OCI-LY7 (cell line): ENCODE results near the gene SPINK9. TPM values are rescaled to one million over a fixed set of nuclear protein-coding genes. Genes with fewer than 3 reads are reported as not detected.

Experiments used
- BruUV-seq: library from RNA; stranded (reverse); fragments of 400-500 nt; replicated peaks from 2 replicates; lab custom pipeline; 2021; lab: Mats Ljungman, UMichigan
- CTCF ChIA-PET: fragments of 300-600 bp; sonication (Branson Sonifier 250); formaldehyde crosslinking; loops from one replicate; lab custom pipeline; 2022; ENCODE audit warnings: antibody characterized with exemption; ENCODE audit not compliant: unreplicated experiment; lab: Charles Lee
- POLR2A ChIA-PET: fragments of 300-600 bp; sonication (Branson Sonifier 250); formaldehyde crosslinking; loops from one replicate; lab custom pipeline; 2022; ENCODE audit warnings: antibody characterized with exemption; lab: Charles Lee
- DNase-seq: peaks from one replicate; pipeline ENCODE4 v3.0.0-alpha.2; 2015; ENCODE audit warnings: low spot score
- H2AFZ ChIP-seq: fragments of 200-600 bp; sonication (generic), shearing (Covaris generic); 2 replicates; pipeline ENCODE4 v1.6.1; 2014; ENCODE audit warnings: mild to moderate bottlenecking, antibody characterized with exemption, low read length, moderate library complexity
- H3K27ac ChIP-seq: fragments of 200-600 bp; sonication (generic); 2 replicates; pipeline ENCODE4 v1.5.1; 2014; ENCODE audit warnings: mixed run types, low read depth, mild to moderate bottlenecking, moderate library complexity, low read length, inconsistent platforms; ENCODE audit not compliant: poor library complexity, severe bottlenecking
- H3K36me3 ChIP-seq: fragments of 200-600 bp; sonication (generic); 2 replicates; pipeline ENCODE4 v1.6.1; 2014; ENCODE audit warnings: mild to moderate bottlenecking, antibody characterized with exemption, low read length, moderate library complexity, mixed read lengths; ENCODE audit not compliant: insufficient read depth
- H3K4me1 ChIP-seq: fragments of 200-600 bp; sonication (generic); 2 replicates; pipeline ENCODE4 v1.5.1; 2014; ENCODE audit warnings: mild to moderate bottlenecking, low read length; ENCODE audit not compliant: insufficient read depth, poor library complexity, severe bottlenecking
- H3K4me2 ChIP-seq: fragments of 200-600 bp; sonication (generic); 2 replicates; pipeline ENCODE4 v1.6.1; 2014; ENCODE audit warnings: mild to moderate bottlenecking, low read length
- H3K4me3 ChIP-seq: fragments of 200-600 bp; sonication (generic); 2 replicates; pipeline ENCODE4 v1.5.1; 2014; ENCODE audit warnings: mild to moderate bottlenecking, low read depth, low read length; ENCODE audit not compliant: poor library complexity, severe bottlenecking
- H3K79me2 ChIP-seq: fragments of 200-600 bp; sonication (generic); 2 replicates; pipeline ENCODE4 v1.6.1; 2016; ENCODE audit warnings: low read depth, mild to moderate bottlenecking, low read length, moderate library complexity, mixed read lengths; ENCODE audit not compliant: insufficient read depth
- H3K9me2 ChIP-seq: fragments of 200-600 bp; sonication (generic); 2 replicates; pipeline ENCODE4 v1.6.1; 2016; ENCODE audit warnings: mild to moderate bottlenecking, low read length, mixed read lengths; ENCODE audit not compliant: insufficient read depth
- H3K9me3 ChIP-seq: fragments of 200-600 bp; sonication (generic); 2 replicates; pipeline ENCODE4 v1.6.1; 2014; ENCODE audit warnings: mild to moderate bottlenecking, mixed run types, low read length, mixed read lengths
- H4K20me1 ChIP-seq: fragments of 200-600 bp; sonication (generic); 2 replicates; pipeline ENCODE4 v1.6.1; 2014; ENCODE audit warnings: mild to moderate bottlenecking, antibody characterized with exemption, low read length, moderate library complexity, mixed read lengths; ENCODE audit not compliant: insufficient read depth
- CTCF ChIP-seq: fragments of 200-600 bp; sonication (generic); conservative IDR thresholded peaks from 2 replicates; pipeline ENCODE4 v1.5.1; 2014; ENCODE audit warnings: mild to moderate bottlenecking, antibody characterized with exemption, low read length, moderate library complexity, mixed read lengths
- EZH2phosphoT487 ChIP-seq: fragments of 200-600 bp; sonication (generic); IDR thresholded peaks from 2 replicates; pipeline ENCODE4 v1.6.1; 2018; ENCODE audit warnings: low read depth, borderline replicate concordance, mild to moderate bottlenecking, mixed run types, antibody characterized with exemption, low read length, moderate library complexity, mixed read lengths
- intact Hi-C: fragments of 100-400 bp; cut with micrococcal nuclease; formaldehyde crosslinking; loops from one replicate; pipeline ENCODE4 v1.10.0; 2022; ENCODE audit not compliant: unreplicated experiment
- total RNA-seq, 2 experiments: library from RNA; depleted of rRNA in 1 of 2; stranded (reverse); fragments of >200 nt in 1 of 2; shearing (Covaris generic) in 1 of 2; gene quantifications; 2 replicates each; pipeline ENCODE4 v1.2.3, GENCODE V29; 2014 to 2022

Gene SPINK9
- total RNA-seq, 2 experiments from 2014 or later, result not detected

GRCh38 chr5:148333262-148333849 is 2.0 kb upstream of the SPINK9 start:
- no TSS peak for BruUV-seq
- no peak overlapping the region for H2AFZ ChIP-seq
- CTCF ChIA-PET, result no interaction called here

GRCh38 chr5:148336704-148337435 is 1.5 kb downstream of the SPINK9 start:
- H3K4me3 ChIP-seq, result no peak overlapping the region
- H3K27ac ChIP-seq, result no peak overlapping the region
- no peak overlapping the region for H2AFZ ChIP-seq
- no peaks in the 10 kb centered on the region for H3K9me2 ChIP-seq
- TF ChIP-seq CTCF (no peak), EZH2phosphoT487 (no peak)
- ChIA-PET POLR2A (interaction anchor here (0.7 to 1.0 kb wide), 2 partner anchors 9 to 23 kb away, joined by 3 to 4 read pairs; no protein-coding TSS in a partner anchor), CTCF (no interaction called here)
- no peaks in the 10 kb centered on the region for H4K20me1 ChIP-seq
- H3K4me2 ChIP-seq, result no peak overlapping the region
- H3K4me1 ChIP-seq, result no peaks in the 10 kb centered on the region
- H3K9me3 ChIP-seq, result no peaks in the 10 kb centered on the region
- intact Hi-C loops, result no loop called here
- H3K79me2 ChIP-seq, result no peaks in the 10 kb centered on the region
- no TSS peak for BruUV-seq
- no peaks in the 10 kb centered on the region for H3K36me3 ChIP-seq
- peak; percentile 7 for DNase-seq

More at GRCh38 chr5:148333262-148333849, 2.0 kb upstream of the SPINK9 start:
- H3K36me3 ChIP-seq, result no peaks in the 10 kb centered on the region
- TF ChIP-seq EZH2phosphoT487 (no peak), CTCF (no peak)
- DNase-seq, result no peak
- no peaks in the 10 kb centered on the region for H3K4me1 ChIP-seq
- no peak overlapping the region for H3K4me3 ChIP-seq
- POLR2A ChIA-PET, result no interaction called here
- H3K9me3 ChIP-seq, result no peaks in the 10 kb centered on the region
- H3K79me2 ChIP-seq, result no peaks in the 10 kb centered on the region
- no peak overlapping the region for H3K4me2 ChIP-seq
- no peaks in the 10 kb centered on the region for H3K9me2 ChIP-seq
- no peak overlapping the region for H3K27ac ChIP-seq
- intact Hi-C loops, result no loop called here
- H4K20me1 ChIP-seq, result no peaks in the 10 kb centered on the region
